Rectal smooth muscle tissue (tissue), 1 donor: ENCODE data around the gene EHHADH.

Source experiments
- H3K27ac ChIP-seq: one replicate; pipeline ENCODE4 v1.7.0; 2013; ENCODE audit warnings: low read depth, low read length, inconsistent platforms
- H3K27me3 ChIP-seq: one replicate; pipeline ENCODE4 v1.7.0; 2013; ENCODE audit warnings: low read length; ENCODE audit not compliant: control insufficient read depth, insufficient read depth
- H3K36me3 ChIP-seq: one replicate; pipeline ENCODE4 v1.7.0; 2013; ENCODE audit warnings: low read length; ENCODE audit not compliant: control insufficient read depth, insufficient read depth
- H3K4me1 ChIP-seq: one replicate; pipeline ENCODE4 v1.7.0; 2013; ENCODE audit warnings: low read length; ENCODE audit not compliant: control insufficient read depth, insufficient read depth
- H3K4me3 ChIP-seq: one replicate; pipeline ENCODE4 v1.7.0; 2013; ENCODE audit warnings: low read length
- H3K9ac ChIP-seq: one replicate; pipeline ENCODE4 v1.7.0; 2013; ENCODE audit warnings: low read length

EHHADH gene

GRCh38 chr3:185207481-185207880 lies 46.4 kb downstream of the EHHADH start:
- no peaks in the 10 kb centered on the region for H3K27me3 ChIP-seq
- H3K4me1 ChIP-seq, result no peaks in the 10 kb centered on the region
- peaks cover under 1% of the 10 kb centered on the region for H3K36me3 ChIP-seq
- H3K27ac ChIP-seq, result no peak overlapping the region
- H3K4me3 ChIP-seq, result no peak overlapping the region
- no peak overlapping the region for H3K9ac ChIP-seq

GRCh38 chr3:185205865-185206264 lies 48.0 kb downstream of the EHHADH start:
- no peaks in the 10 kb centered on the region for H3K27me3 ChIP-seq

DNA sequence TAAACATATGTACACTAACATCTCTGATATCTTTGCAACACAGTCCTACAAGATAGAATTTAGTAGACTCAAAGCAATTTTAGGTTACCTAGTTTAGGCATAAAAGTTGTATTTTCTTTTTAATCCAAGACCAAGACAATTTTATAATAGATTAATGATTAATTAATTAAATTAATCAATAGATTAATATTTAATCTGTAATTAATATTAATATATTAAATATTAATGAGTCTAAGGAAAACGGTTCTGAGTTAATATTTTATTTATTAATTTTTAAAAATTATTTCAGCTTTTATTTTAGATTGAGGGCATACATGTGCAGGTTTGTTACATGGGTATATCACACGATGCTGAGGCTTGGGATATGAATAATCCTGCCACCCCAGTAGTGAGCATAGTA lies 49.0 kb downstream of the EHHADH start:
- Histone ChIP-seq H3K9ac (no peak overlapping the region), H3K27me3 (no peaks in the 10 kb centered on the region), H3K4me1 (no peaks in the 10 kb centered on the region), H3K27ac (no peak overlapping the region), H3K36me3 (peaks cover 3% of the 10 kb centered on the region), H3K4me3 (no peak overlapping the region)

More at GRCh38 chr3:185205865-185206264, 48.0 kb downstream of the EHHADH start:
- no peak overlapping the region for H3K4me3 ChIP-seq
- no peak overlapping the region for H3K9ac ChIP-seq
- no peaks in the 10 kb centered on the region for H3K4me1 ChIP-seq
- peaks cover 3% of the 10 kb centered on the region for H3K36me3 ChIP-seq
- H3K27ac ChIP-seq, result no peak overlapping the region

- H3K4me3 ChIP-seq, result no peak overlapping the region
- no peak overlapping the region for H3K27ac ChIP-seq
- H3K9ac ChIP-seq, result no peak overlapping the region
- peaks cover 3% of the 10 kb centered on the region for H3K36me3 ChIP-seq
- H3K27me3 ChIP-seq, result no peaks in the 10 kb centered on the region
- H3K4me1 ChIP-seq, result no peaks in the 10 kb centered on the region
Measured at GRCh38 chr3:185200639-185201038, 53.2 kb downstream of the EHHADH start.

- Histone ChIP-seq H3K9ac (no peak overlapping the region), H3K4me3 (no peak overlapping the region), H3K4me1 (no peaks in the 10 kb centered on the region), H3K36me3 (peaks cover 3% of the 10 kb centered on the region), H3K27ac (no peak overlapping the region), H3K27me3 (no peaks in the 10 kb centered on the region)
Measured at GRCh38 chr3:185199671-185200070, 54.2 kb downstream of the EHHADH start.

GRCh38 chr3:185199206-185199605 lies 54.6 kb downstream of the EHHADH start:
- Histone ChIP-seq H3K9ac (no peak overlapping the region), H3K4me3 (no peak overlapping the region), H3K4me1 (no peaks in the 10 kb centered on the region), H3K27me3 (no peaks in the 10 kb centered on the region), H3K27ac (no peak overlapping the region), H3K36me3 (peaks cover 3% of the 10 kb centered on the region)

DNA sequence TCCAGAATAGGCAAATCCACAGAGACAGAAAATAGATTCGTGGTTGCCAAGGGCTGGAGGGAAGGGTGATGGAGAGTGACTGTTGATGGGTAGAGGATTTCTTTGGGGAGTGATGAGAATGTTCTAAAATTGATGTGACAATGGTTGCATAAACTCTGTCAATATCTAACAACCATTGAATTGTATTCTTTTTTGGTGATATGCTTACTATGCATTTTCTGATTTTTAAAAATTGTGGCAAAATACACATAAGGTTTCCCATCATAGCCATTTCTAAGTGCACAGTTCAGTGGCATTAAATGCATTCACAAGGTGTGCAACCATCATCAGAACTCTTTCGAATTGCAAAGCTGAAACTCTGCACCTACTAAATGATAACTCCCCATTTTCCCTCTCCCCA lies 56.8 kb downstream of the EHHADH start:
- H3K4me3 ChIP-seq, result no peak overlapping the region
- no peaks in the 10 kb centered on the region for H3K36me3 ChIP-seq
- no peak overlapping the region for H3K9ac ChIP-seq
- no peaks in the 10 kb centered on the region for H3K4me1 ChIP-seq
- no peak overlapping the region for H3K27ac ChIP-seq
- H3K27me3 ChIP-seq, result no peaks in the 10 kb centered on the region

DNA sequence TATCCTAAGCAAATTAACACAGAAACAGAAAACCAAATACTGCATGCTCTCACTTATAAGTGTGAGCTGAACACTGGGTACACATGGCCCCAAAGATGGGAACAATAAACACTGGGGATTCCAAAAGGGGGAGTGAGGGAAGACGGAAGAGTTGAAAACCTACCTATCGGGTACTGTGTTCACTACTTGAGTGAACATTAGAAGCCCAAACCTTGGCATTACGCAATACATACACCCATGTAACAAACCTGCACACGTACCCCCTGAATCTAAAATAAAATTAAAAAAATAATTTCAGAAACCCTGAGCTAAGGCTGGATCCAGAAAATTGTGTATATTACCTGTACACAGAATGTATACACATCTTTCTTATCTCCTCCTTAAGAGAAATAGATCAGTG lies 58.2 kb downstream of the EHHADH start:
- Histone ChIP-seq H3K9ac (no peak overlapping the region), H3K27me3 (no peaks in the 10 kb centered on the region), H3K27ac (no peak overlapping the region), H3K4me1 (no peaks in the 10 kb centered on the region), H3K4me3 (no peak overlapping the region), H3K36me3 (no peaks in the 10 kb centered on the region)

DNA sequence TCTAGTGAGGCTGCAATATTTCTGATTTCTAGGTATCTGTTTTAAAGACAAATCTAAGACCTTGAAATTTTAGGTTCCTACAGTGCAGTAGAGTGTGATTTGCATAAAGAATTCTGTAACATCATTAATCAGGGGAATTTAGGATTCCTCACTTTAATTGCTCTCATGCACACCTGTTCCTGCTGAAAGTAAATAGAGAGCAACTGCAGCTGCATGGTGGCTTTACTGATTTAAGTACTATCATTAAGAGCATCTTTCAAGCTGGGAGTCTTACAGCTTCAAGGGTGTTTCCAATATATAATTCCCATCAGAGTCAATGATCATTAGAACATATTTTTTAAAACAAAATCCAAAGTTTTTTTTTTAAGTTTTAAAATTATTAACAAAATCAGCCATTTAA lies 65.0 kb downstream of the EHHADH start:
- Histone ChIP-seq H3K36me3 (no peaks in the 10 kb centered on the region), H3K4me1 (no peaks in the 10 kb centered on the region), H3K4me3 (no peak overlapping the region), H3K27me3 (no peaks in the 10 kb centered on the region), H3K27ac (no peak overlapping the region), H3K9ac (no peak overlapping the region)

GRCh38 chr3:185187391-185187790 lies 66.5 kb downstream of the EHHADH start:
- Histone ChIP-seq H3K27ac (no peak overlapping the region), H3K27me3 (no peaks in the 10 kb centered on the region), H3K4me1 (no peaks in the 10 kb centered on the region), H3K36me3 (no peaks in the 10 kb centered on the region), H3K9ac (no peak overlapping the region), H3K4me3 (no peak overlapping the region)

DNA sequence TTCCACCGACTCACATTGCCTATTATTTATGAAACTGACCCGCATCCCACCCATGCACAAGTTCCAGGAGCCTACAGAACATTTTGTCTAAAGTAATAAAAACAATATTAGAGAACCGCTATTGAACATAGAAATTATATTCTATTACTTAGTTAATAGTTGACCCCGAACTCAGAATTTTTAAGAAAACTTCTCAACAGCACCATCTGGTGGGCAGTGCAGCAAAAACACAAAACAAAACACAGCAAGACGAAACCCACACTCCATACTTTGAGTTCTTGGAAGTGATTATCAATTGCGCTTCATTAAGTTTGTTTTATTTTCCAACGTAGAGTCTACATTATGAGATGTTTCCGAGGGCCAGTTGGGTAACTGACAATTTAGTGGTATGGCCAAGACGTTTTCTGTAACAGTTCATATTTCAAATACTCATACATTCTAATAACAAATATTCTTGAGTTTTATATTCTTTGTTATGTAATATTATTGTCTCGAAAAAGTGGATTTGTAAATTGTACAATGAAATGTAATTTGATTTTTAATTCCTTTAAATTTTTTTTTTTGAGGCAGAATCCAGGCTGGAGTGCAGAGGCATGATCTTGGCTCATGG lies 77.0 kb downstream of the EHHADH start:
- no peaks in the 10 kb centered on the region for H3K27me3 ChIP-seq

DNA sequence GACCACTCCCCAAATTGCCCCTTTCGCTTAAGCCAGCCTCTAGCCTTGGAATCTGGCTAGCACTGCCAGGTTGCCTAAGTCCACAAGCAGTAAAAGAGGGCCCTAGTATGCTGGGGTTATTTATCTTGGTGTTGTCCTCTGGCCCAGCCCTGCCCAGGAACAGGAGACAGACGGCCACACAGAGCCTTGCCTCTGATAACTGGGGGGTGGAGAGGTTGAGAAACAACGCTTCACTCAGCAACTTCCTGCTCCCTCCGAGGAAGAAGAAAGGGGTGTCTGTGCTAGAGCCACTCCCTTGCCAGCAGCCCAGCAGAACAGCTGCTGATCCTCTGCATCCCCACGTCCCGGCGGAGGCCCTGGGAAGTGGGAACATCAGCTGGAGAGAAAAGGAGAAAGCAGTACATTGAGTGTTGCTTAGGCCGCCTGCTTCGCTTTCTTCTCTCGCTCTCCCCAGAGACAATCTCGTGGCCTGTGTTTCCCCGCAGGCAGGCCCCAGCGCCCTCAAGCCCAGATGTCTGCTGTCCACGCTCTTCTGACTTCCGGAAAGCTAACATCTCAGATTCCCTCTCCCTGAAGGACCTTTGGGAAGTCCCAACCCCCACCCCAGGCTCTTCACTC lies 78.4 kb downstream of the EHHADH start:
- peak overlapping the region; percentile 51 for H3K4me3 ChIP-seq
- peak overlapping the region; percentile 44 for H3K27ac ChIP-seq

More for the DNA sequence above, 77.0 kb downstream of the EHHADH start:
- Histone ChIP-seq H3K4me1 (no peaks in the 10 kb centered on the region), H3K4me3 (no peak overlapping the region), H3K36me3 (no peaks in the 10 kb centered on the region), H3K27ac (no peak overlapping the region), H3K9ac (no peak overlapping the region)

More for the DNA sequence above, 78.4 kb downstream of the EHHADH start:
- Histone ChIP-seq H3K27me3 (no peaks in the 10 kb centered on the region), H3K4me1 (no peaks in the 10 kb centered on the region), H3K9ac (no peak overlapping the region), H3K36me3 (no peaks in the 10 kb centered on the region)
